ENCODE results near the gene STAT4. TPM values are rescaled to one million over a fixed set of nuclear protein-coding genes. Genes with fewer than 3 reads are reported as not detected.

Gene STAT4
- total RNA-seq, 1 experiment from 2014 or later, result not detected

- Histone ChIP-seq H3K27me3 (ENCODE audit: low read length) (no peaks in the 10 kb centered on the region), H3K4me3 (ENCODE audit: low read length) (no peak overlapping the region), H3K4me1 (ENCODE audit: low read length) (peaks cover 10% of the 10 kb centered on the region), H3K79me2 (ENCODE audit: low read length) (no peaks in the 10 kb centered on the region), H3K27ac (ENCODE audit: low read length) (no peak overlapping the region), H3K9ac (ENCODE audit: low read length) (no peak overlapping the region), H3K4me2 (ENCODE audit: low read depth, low read length, poor library complexity, severe bottlenecking) (no peak overlapping the region), H2AFZ (ENCODE audit: low read length) (no peak overlapping the region), H3K36me3 (ENCODE audit: insufficient read depth, low read length) (no peaks in the 10 kb centered on the region), H4K20me1 (ENCODE audit: insufficient read depth, low read depth, low read length) (no peaks in the 10 kb centered on the region), H3K9me3 (ENCODE audit: low read length) (no peaks in the 10 kb centered on the region), H3K9me2 (replicated peaks; ENCODE audit: insufficient read depth, low read length) (no peaks in the 10 kb centered on the region)
- DNase-seq, result no peak
Measured at GRCh38 chr2:191049728-191050639, 100.8 kb downstream of the STAT4 start.

- no peak overlapping the region for H3K4me2 ChIP-seq (ENCODE audit: low read depth, low read length, poor library complexity, severe bottlenecking)
- no peaks in the 10 kb centered on the region for H4K20me1 ChIP-seq (ENCODE audit: insufficient read depth, low read depth, low read length)
- H3K79me2 ChIP-seq (ENCODE audit: low read length), result no peaks in the 10 kb centered on the region
- no peak overlapping the region for H2AFZ ChIP-seq (ENCODE audit: low read length)
- H3K27ac ChIP-seq (ENCODE audit: low read length), result no peak overlapping the region
- H3K9me3 ChIP-seq (ENCODE audit: low read length), result no peaks in the 10 kb centered on the region
- no peaks in the 10 kb centered on the region for H3K9me2 ChIP-seq (replicated peaks; ENCODE audit: insufficient read depth, low read length)
- no peak for DNase-seq
- no peak overlapping the region for H3K9ac ChIP-seq (ENCODE audit: low read length)
- no peak overlapping the region for H3K4me3 ChIP-seq (ENCODE audit: low read length)
- no peaks in the 10 kb centered on the region for H3K27me3 ChIP-seq (ENCODE audit: low read length)
- no peaks in the 10 kb centered on the region for H3K36me3 ChIP-seq (ENCODE audit: insufficient read depth, low read length)
- peaks cover 10% of the 10 kb centered on the region for H3K4me1 ChIP-seq (ENCODE audit: low read length)
Measured at GRCh38 chr2:191048073-191048472, 102.7 kb downstream of the STAT4 start.

- H3K36me3 ChIP-seq (ENCODE audit: insufficient read depth, low read length), result no peaks in the 10 kb centered on the region
- no peak overlapping the region for H2AFZ ChIP-seq (ENCODE audit: low read length)
- H4K20me1 ChIP-seq (ENCODE audit: insufficient read depth, low read depth, low read length), result no peaks in the 10 kb centered on the region
- no peak overlapping the region for H3K9ac ChIP-seq (ENCODE audit: low read length)
- no peak overlapping the region for H3K4me2 ChIP-seq (ENCODE audit: low read depth, low read length, poor library complexity, severe bottlenecking)
- no peaks in the 10 kb centered on the region for H3K79me2 ChIP-seq (ENCODE audit: low read length)
- no peaks in the 10 kb centered on the region for H3K27me3 ChIP-seq (ENCODE audit: low read length)
- no peak overlapping the region for H3K27ac ChIP-seq (ENCODE audit: low read length)
- no peaks in the 10 kb centered on the region for H3K9me2 ChIP-seq (replicated peaks; ENCODE audit: insufficient read depth, low read length)
- H3K4me3 ChIP-seq (ENCODE audit: low read length), result no peak overlapping the region
- no peaks in the 10 kb centered on the region for H3K9me3 ChIP-seq (ENCODE audit: low read length)
- H3K4me1 ChIP-seq (ENCODE audit: low read length), result peaks cover 10% of the 10 kb centered on the region
- no peak for DNase-seq
Measured at GRCh38 chr2:191045141-191045540, 105.7 kb downstream of the STAT4 start.

GRCh38 chr2:191043438-191043837 is 107.4 kb downstream of the STAT4 start:
- Histone ChIP-seq H3K27me3 (ENCODE audit: low read length) (no peaks in the 10 kb centered on the region), H3K9me2 (replicated peaks; ENCODE audit: insufficient read depth, low read length) (no peaks in the 10 kb centered on the region), H4K20me1 (ENCODE audit: insufficient read depth, low read depth, low read length) (no peaks in the 10 kb centered on the region), H3K9me3 (ENCODE audit: low read length) (no peaks in the 10 kb centered on the region), H2AFZ (ENCODE audit: low read length) (no peak overlapping the region), H3K4me2 (ENCODE audit: low read depth, low read length, poor library complexity, severe bottlenecking) (no peak overlapping the region), H3K36me3 (ENCODE audit: insufficient read depth, low read length) (no peaks in the 10 kb centered on the region), H3K27ac (ENCODE audit: low read length) (no peak overlapping the region), H3K79me2 (ENCODE audit: low read length) (no peaks in the 10 kb centered on the region), H3K9ac (ENCODE audit: low read length) (no peak overlapping the region), H3K4me3 (ENCODE audit: low read length) (no peak overlapping the region), H3K4me1 (ENCODE audit: low read length) (peaks cover 10% of the 10 kb centered on the region)
- DNase-seq, result no peak

- no peak for DNase-seq
- Histone ChIP-seq H4K20me1 (ENCODE audit: insufficient read depth, low read depth, low read length) (no peaks in the 10 kb centered on the region), H2AFZ (ENCODE audit: low read length) (no peak overlapping the region), H3K4me2 (ENCODE audit: low read depth, low read length, poor library complexity, severe bottlenecking) (no peak overlapping the region), H3K36me3 (ENCODE audit: insufficient read depth, low read length) (no peaks in the 10 kb centered on the region), H3K9ac (ENCODE audit: low read length) (no peak overlapping the region), H3K4me1 (ENCODE audit: low read length) (peaks cover 10% of the 10 kb centered on the region), H3K4me3 (ENCODE audit: low read length) (no peak overlapping the region), H3K9me2 (replicated peaks; ENCODE audit: insufficient read depth, low read length) (no peaks in the 10 kb centered on the region), H3K9me3 (ENCODE audit: low read length) (no peaks in the 10 kb centered on the region), H3K27ac (ENCODE audit: low read length) (no peak overlapping the region), H3K79me2 (ENCODE audit: low read length) (no peaks in the 10 kb centered on the region), H3K27me3 (ENCODE audit: low read length) (no peaks in the 10 kb centered on the region)
Measured at GRCh38 chr2:191041418-191042161, 109.2 kb downstream of the STAT4 start.

GRCh38 chr2:191039616-191040015 is 111.2 kb downstream of the STAT4 start:
- Histone ChIP-seq H3K4me3 (ENCODE audit: low read length) (no peak overlapping the region), H3K79me2 (ENCODE audit: low read length) (no peaks in the 10 kb centered on the region), H3K9ac (ENCODE audit: low read length) (no peak overlapping the region), H3K36me3 (ENCODE audit: insufficient read depth, low read length) (no peaks in the 10 kb centered on the region), H3K9me2 (replicated peaks; ENCODE audit: insufficient read depth, low read length) (no peaks in the 10 kb centered on the region), H3K4me2 (ENCODE audit: low read depth, low read length, poor library complexity, severe bottlenecking) (no peak overlapping the region), H4K20me1 (ENCODE audit: insufficient read depth, low read depth, low read length) (no peaks in the 10 kb centered on the region), H3K4me1 (ENCODE audit: low read length) (no peaks in the 10 kb centered on the region), H3K9me3 (ENCODE audit: low read length) (no peaks in the 10 kb centered on the region), H3K27me3 (ENCODE audit: low read length) (no peaks in the 10 kb centered on the region), H3K27ac (ENCODE audit: low read length) (no peak overlapping the region), H2AFZ (ENCODE audit: low read length) (no peak overlapping the region)
- DNase-seq, result no peak

GRCh38 chr2:191038741-191039140 is 112.1 kb downstream of the STAT4 start:
- H3K79me2 ChIP-seq (ENCODE audit: low read length), result no peaks in the 10 kb centered on the region
- H3K4me2 ChIP-seq (ENCODE audit: low read depth, low read length, poor library complexity, severe bottlenecking), result no peak overlapping the region
- H3K4me1 ChIP-seq (ENCODE audit: low read length), result no peaks in the 10 kb centered on the region
- no peaks in the 10 kb centered on the region for H3K9me3 ChIP-seq (ENCODE audit: low read length)
- H3K4me3 ChIP-seq (ENCODE audit: low read length), result no peak overlapping the region
- DNase-seq, result no peak
- H3K36me3 ChIP-seq (ENCODE audit: insufficient read depth, low read length), result no peaks in the 10 kb centered on the region
- no peak overlapping the region for H3K9ac ChIP-seq (ENCODE audit: low read length)
- H4K20me1 ChIP-seq (ENCODE audit: insufficient read depth, low read depth, low read length), result no peaks in the 10 kb centered on the region
- H3K27me3 ChIP-seq (ENCODE audit: low read length), result no peaks in the 10 kb centered on the region
- no peak overlapping the region for H3K27ac ChIP-seq (ENCODE audit: low read length)
- no peak overlapping the region for H2AFZ ChIP-seq (ENCODE audit: low read length)
- H3K9me2 ChIP-seq (replicated peaks; ENCODE audit: insufficient read depth, low read length), result no peaks in the 10 kb centered on the region

- no peak for DNase-seq
- Histone ChIP-seq H3K9ac (ENCODE audit: low read length) (no peak overlapping the region), H3K27me3 (ENCODE audit: low read length) (no peaks in the 10 kb centered on the region), H4K20me1 (ENCODE audit: insufficient read depth, low read depth, low read length) (no peaks in the 10 kb centered on the region), H3K27ac (ENCODE audit: low read length) (no peak overlapping the region), H3K79me2 (ENCODE audit: low read length) (no peaks in the 10 kb centered on the region), H2AFZ (ENCODE audit: low read length) (no peak overlapping the region), H3K4me3 (ENCODE audit: low read length) (no peak overlapping the region), H3K4me1 (ENCODE audit: low read length) (no peaks in the 10 kb centered on the region), H3K36me3 (ENCODE audit: insufficient read depth, low read length) (no peaks in the 10 kb centered on the region), H3K4me2 (ENCODE audit: low read depth, low read length, poor library complexity, severe bottlenecking) (no peak overlapping the region), H3K9me2 (replicated peaks; ENCODE audit: insufficient read depth, low read length) (no peaks in the 10 kb centered on the region), H3K9me3 (ENCODE audit: low read length) (no peaks in the 10 kb centered on the region)
Measured at GRCh38 chr2:191038241-191038725, 112.5 kb downstream of the STAT4 start.

Measured in Karpas-422 (cell line).